ENCODE results near the gene SPRED2.
A peak's percentile ranks its signal among the peaks of the same experiment; 100 is the strongest.

SPRED2 gene

DNA sequence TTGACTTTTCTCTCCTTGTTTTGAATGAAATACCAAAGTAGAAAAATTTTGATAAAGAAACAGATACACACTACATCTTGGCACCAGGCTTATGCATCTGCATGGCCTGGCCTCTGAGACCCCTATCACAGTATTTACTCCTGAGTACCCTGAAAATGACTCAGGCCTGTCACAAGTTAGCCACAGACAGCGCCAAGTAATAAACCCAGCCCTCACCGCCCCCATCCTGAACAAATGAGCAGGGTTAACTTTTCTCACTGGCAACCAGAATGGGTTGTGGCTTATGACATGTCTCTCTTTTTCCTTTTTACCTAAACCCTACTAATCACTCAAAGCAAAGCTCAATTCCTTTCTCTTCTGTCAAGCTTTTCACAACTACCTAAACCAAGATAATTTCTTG, 35.3 kb downstream of the SPRED2 start:
- no peak overlapping the region for H3K4me3 ChIP-seq (ENCODE audit: low read depth, low read length)
- peak; percentile 41 for DNase-seq (ENCODE audit: low read depth)
- TF ChIP-seq MYC (IDR thresholded peaks at IDR 0.05; ENCODE audit: low read depth, low read length) = no peak
- no peak for TF ChIP-seq CTCF (IDR thresholded peaks at IDR 0.05; ENCODE audit: low read depth, low read length)
- no peak for TF ChIP-seq POLR2A (IDR thresholded peaks at IDR 0.05; ENCODE audit: extremely low read depth, insufficient read length)
- no peak for TF ChIP-seq MAX (IDR thresholded peaks at IDR 0.05; ENCODE audit: low read depth, low read length)

DNA sequence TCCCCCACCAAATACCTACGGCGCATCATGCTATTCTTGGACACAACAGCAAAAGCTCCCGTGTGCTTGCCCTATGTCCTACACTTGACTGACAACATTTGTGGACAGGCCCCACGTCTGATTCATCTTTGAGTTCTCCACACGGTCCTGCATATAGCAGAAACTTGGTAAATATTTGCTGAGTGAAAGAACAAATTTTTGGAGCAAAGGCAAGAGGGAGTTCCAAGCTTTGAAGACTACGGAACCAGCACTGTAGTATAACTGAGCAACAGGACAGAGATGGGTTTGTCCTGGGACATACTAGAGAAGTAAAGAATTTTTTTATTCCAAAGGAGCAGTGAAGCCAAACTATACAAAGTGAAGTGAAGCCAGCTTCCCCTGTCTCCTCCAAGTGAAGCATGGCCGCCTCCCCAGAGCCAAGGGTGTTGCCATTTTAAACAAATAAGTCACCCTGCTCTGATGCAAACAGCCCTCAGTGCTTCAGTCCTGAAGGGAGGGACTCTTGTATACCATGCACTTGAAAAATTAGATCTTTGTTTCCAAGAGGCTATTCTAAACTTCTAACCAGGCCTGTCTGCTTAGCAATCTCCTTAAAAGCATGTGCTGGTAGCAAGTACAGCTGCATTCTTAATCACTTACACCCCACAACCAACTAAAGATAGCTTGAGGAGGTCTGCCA, 35.9 kb downstream of the SPRED2 start:
- TF ChIP-seq POLR2A (IDR thresholded peaks at IDR 0.05; ENCODE audit: extremely low read depth, insufficient read length) = no peak
- no peak for TF ChIP-seq MAX (IDR thresholded peaks at IDR 0.05; ENCODE audit: low read depth, low read length)
- H3K4me3 ChIP-seq (ENCODE audit: low read depth, low read length) = no peak overlapping the region
- no peak for DNase-seq (ENCODE audit: low read depth)

GRCh38 chr2:65395621-65396347, 36.6 kb downstream of the SPRED2 start:
- no peak overlapping the region for H3K4me3 ChIP-seq (ENCODE audit: low read depth, low read length)
- no peak for DNase-seq (ENCODE audit: low read depth)
- TF ChIP-seq CTCF (IDR thresholded peaks at IDR 0.05; ENCODE audit: low read depth, low read length) = no peak
- no peak for TF ChIP-seq POLR2A (IDR thresholded peaks at IDR 0.05; ENCODE audit: extremely low read depth, insufficient read length)
- TF ChIP-seq MYC (IDR thresholded peaks at IDR 0.05; ENCODE audit: low read depth, low read length) = no peak
- TF ChIP-seq MAX (IDR thresholded peaks at IDR 0.05; ENCODE audit: low read depth, low read length) = no peak

GRCh38 chr2:65393743-65394422, 38.5 kb downstream of the SPRED2 start:
- no peak overlapping the region for H3K4me3 ChIP-seq (ENCODE audit: low read depth, low read length)
- peak; percentile 56 for DNase-seq (ENCODE audit: low read depth)
- no peak for TF ChIP-seq MYC (IDR thresholded peaks at IDR 0.05; ENCODE audit: low read depth, low read length)
- TF ChIP-seq POLR2A (IDR thresholded peaks at IDR 0.05; ENCODE audit: extremely low read depth, insufficient read length) = no peak
- no peak for TF ChIP-seq MAX (IDR thresholded peaks at IDR 0.05; ENCODE audit: low read depth, low read length)
- no peak for TF ChIP-seq CTCF (IDR thresholded peaks at IDR 0.05; ENCODE audit: low read depth, low read length)

DNA sequence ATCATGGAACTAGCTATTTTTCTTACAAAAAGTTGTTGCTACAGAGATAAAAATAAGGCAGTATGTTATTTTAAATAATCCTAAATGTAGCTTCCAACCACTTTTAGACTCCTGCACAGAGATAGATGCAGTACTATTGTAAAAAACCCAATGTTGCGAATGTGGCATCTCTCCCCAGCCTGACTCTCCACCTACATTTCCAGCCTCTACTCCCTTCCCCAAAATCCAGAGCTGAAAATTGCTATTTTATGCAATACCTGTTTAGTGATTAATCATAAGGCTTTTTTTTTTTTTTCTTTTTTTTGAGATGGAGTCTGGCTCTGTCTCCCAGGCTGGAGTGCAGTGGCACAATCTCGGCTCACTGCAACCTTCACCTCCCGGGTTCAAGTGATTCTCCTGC, 39.4 kb downstream of the SPRED2 start:
- H3K4me3 ChIP-seq (ENCODE audit: low read depth, low read length) = no peak overlapping the region
- TF ChIP-seq POLR2A (IDR thresholded peaks at IDR 0.05; ENCODE audit: extremely low read depth, insufficient read length) (no peak), MAX (IDR thresholded peaks at IDR 0.05; ENCODE audit: low read depth, low read length) (no peak), CTCF (IDR thresholded peaks at IDR 0.05; ENCODE audit: low read depth, low read length) (no peak), MYC (IDR thresholded peaks at IDR 0.05; ENCODE audit: low read depth, low read length) (no peak)
- DNase-seq (ENCODE audit: low read depth) = no peak

GRCh38 chr2:65392609-65393008, 39.8 kb downstream of the SPRED2 start:
- no peak for DNase-seq (ENCODE audit: low read depth)
- no peak overlapping the region for H3K4me3 ChIP-seq (ENCODE audit: low read depth, low read length)
- TF ChIP-seq MAX (IDR thresholded peaks at IDR 0.05; ENCODE audit: low read depth, low read length) = no peak
- TF ChIP-seq CTCF (IDR thresholded peaks at IDR 0.05; ENCODE audit: low read depth, low read length) = no peak
- no peak for TF ChIP-seq MYC (IDR thresholded peaks at IDR 0.05; ENCODE audit: low read depth, low read length)
- TF ChIP-seq POLR2A (IDR thresholded peaks at IDR 0.05; ENCODE audit: extremely low read depth, insufficient read length) = no peak
